ENCODE data around the gene FAM131B. TPM values are rescaled to one million over a fixed set of nuclear protein-coding genes. Genes with fewer than 3 reads are reported as not detected.

Gene FAM131B
- total and polyA plus RNA-seq, 2 of the 13 experiments (the other 11 are each of a cell fraction or from before 2014, with no cell fraction given): 0.07 TPM; not detected in 1

DNA sequence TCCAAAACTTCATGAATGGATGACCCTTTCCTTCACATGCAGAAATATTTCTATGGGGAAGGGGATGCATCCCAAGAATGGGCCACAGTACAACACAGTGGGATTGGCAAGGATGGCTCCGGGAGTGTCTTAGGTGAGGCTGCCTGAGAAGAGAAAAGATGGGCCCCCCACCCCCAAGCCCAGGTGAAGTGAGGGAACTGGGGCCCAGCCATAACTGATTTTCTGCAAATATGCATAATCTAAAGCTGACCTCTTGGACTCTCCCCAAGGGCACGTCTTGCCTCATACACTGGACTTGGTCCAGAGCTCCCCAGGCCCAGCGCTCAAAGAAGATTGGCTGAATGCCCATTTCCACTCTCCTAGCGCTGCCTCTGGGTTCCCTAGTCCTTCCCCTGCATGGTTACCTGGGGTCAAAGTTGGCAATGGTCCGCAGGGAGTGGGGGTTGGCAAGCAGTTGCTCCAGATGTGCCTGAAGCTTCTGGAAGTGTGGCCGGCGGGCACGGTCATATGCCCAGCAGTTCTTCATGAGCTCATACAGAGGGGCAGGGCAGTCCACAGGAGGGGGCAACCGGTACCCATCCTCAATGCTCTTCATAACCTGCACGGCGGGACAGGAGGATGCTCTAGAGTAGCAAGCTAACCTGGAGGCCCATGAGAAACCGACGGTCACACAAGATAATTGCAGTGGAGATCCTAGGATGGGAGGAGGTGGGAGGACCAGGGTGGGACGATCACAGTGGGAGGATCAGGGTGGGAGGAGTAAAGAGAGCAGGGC lies 30.9 kb upstream of the FAM131B start (continued):
- TF ChIP-seq CEBPG (CRISPR knock-in tag; IDR thresholded peaks at IDR 0.05): peak; percentile 91
- TF ChIP-seq DPF2 (CRISPR knock-in tag; IDR thresholded peaks at IDR 0.05; ENCODE audit: borderline replicate concordance, low read depth): peak; percentile 75
- peak; percentile 94 for TF ChIP-seq HNF4G (IDR thresholded peaks at IDR 0.05; ENCODE audit: borderline replicate concordance, low read depth, low read length)
- TF ChIP-seq HNF4G (CRISPR knock-in tag; IDR thresholded peaks at IDR 0.05; ENCODE audit: borderline replicate concordance, low read depth): peak; percentile 80; the same call in 1 of the 2 replicates
- TF ChIP-seq ZFX (CRISPR knock-in tag; IDR thresholded peaks at IDR 0.05; ENCODE audit: low read depth): peak; percentile 50; the same call in 1 of the 2 replicates
- peak; percentile 54; the same call in 1 of the 2 replicates for TF ChIP-seq ZNF614 (CRISPR knock-in tag; IDR thresholded peaks at IDR 0.05; ENCODE audit: borderline replicate concordance)
- TF ChIP-seq, protein P1, sequence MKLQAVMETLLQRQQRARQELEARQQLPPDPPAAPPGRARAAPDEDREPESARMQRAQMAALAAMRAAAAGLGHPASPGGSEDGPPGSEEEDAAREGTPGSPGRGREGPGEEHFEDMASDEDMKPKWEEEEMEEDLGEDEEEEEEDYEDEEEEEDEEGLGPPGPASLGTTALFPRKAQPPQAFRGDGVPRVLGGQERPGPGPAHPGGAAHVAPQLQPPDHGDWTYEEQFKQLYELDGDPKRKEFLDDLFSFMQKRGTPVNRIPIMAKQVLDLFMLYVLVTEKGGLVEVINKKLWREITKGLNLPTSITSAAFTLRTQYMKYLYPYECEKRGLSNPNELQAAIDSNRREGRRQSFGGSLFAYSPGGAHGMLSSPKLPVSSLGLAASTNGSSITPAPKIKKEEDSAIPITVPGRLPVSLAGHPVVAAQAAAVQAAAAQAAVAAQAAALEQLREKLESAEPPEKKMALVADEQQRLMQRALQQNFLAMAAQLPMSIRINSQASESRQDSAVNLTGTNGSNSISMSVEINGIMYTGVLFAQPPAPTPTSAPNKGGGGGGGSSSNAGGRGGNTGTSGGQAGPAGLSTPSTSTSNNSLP (IDR thresholded peaks at IDR 0.05; ENCODE audit: low read depth, low read length): peak; percentile 25; the same call in 1 of the 2 replicates
- peak; percentile 72; the same call in 1 of the 2 replicates for TF ChIP-seq ZNF501 (CRISPR knock-in tag; IDR thresholded peaks at IDR 0.05)
- TF ChIP-seq, protein P2, sequence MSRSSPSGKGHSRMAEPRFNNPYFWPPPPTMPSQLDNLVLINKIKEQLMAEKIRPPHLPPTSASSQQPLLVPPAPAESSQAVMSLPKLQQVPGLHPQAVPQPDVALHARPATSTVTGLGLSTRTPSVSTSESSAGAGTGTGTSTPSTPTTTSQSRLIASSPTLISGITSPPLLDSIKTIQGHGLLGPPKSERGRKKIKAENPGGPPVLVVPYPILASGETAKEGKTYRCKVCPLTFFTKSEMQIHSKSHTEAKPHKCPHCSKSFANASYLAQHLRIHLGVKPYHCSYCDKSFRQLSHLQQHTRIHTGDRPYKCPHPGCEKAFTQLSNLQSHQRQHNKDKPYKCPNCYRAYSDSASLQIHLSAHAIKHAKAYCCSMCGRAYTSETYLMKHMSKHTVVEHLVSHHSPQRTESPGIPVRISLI (CRISPR knock-in tag; IDR thresholded peaks at IDR 0.05; ENCODE audit: borderline replicate concordance): no peak
- TF ChIP-seq, protein P3, sequence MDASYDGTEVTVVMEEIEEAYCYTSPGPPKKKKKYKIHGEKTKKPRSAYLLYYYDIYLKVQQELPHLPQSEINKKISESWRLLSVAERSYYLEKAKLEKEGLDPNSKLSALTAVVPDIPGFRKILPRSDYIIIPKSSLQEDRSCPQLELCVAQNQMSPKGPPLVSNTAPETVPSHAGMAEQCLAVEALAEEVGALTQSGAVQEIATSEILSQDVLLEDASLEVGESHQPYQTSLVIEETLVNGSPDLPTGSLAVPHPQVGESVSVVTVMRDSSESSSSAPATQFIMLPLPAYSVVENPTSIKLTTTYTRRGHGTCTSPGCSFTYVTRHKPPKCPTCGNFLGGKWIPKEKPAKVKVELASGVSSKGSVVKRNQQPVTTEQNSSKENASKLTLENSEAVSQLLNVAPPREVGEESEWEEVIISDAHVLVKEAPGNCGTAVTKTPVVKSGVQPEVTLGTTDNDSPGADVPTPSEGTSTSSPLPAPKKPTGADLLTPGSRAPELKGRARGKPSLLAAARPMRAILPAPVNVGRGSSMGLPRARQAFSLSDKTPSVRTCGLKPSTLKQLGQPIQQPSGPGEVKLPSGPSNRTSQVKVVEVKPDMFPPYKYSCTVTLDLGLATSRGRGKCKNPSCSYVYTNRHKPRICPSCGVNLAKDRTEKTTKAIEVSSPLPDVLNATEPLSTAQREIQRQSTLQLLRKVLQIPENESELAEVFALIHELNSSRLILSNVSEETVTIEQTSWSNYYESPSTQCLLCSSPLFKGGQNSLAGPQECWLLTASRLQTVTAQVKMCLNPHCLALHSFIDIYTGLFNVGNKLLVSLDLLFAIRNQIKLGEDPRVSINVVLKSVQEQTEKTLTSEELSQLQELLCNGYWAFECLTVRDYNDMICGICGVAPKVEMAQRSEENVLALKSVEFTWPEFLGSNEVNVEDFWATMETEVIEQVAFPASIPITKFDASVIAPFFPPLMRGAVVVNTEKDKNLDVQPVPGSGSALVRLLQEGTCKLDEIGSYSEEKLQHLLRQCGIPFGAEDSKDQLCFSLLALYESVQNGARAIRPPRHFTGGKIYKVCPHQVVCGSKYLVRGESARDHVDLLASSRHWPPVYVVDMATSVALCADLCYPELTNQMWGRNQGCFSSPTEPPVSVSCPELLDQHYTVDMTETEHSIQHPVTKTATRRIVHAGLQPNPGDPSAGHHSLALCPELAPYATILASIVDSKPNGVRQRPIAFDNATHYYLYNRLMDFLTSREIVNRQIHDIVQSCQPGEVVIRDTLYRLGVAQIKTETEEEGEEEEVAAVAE (CRISPR knock-in tag; IDR thresholded peaks at IDR 0.05; ENCODE audit: borderline replicate concordance): peak; percentile 37; the same call in 1 of the 2 replicates
- peak; percentile 14; the same call in 1 of the 2 replicates for TF ChIP-seq ZNF652 (CRISPR knock-in tag; IDR thresholded peaks at IDR 0.05; ENCODE audit: borderline replicate concordance, low read depth)
- TF ChIP-seq, protein P4, sequence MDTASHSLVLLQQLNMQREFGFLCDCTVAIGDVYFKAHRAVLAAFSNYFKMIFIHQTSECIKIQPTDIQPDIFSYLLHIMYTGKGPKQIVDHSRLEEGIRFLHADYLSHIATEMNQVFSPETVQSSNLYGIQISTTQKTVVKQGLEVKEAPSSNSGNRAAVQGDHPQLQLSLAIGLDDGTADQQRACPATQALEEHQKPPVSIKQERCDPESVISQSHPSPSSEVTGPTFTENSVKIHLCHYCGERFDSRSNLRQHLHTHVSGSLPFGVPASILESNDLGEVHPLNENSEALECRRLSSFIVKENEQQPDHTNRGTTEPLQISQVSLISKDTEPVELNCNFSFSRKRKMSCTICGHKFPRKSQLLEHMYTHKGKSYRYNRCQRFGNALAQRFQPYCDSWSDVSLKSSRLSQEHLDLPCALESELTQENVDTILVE (CRISPR knock-in tag; IDR thresholded peaks at IDR 0.05): peak; percentile 75
- TF ChIP-seq, protein P5, sequence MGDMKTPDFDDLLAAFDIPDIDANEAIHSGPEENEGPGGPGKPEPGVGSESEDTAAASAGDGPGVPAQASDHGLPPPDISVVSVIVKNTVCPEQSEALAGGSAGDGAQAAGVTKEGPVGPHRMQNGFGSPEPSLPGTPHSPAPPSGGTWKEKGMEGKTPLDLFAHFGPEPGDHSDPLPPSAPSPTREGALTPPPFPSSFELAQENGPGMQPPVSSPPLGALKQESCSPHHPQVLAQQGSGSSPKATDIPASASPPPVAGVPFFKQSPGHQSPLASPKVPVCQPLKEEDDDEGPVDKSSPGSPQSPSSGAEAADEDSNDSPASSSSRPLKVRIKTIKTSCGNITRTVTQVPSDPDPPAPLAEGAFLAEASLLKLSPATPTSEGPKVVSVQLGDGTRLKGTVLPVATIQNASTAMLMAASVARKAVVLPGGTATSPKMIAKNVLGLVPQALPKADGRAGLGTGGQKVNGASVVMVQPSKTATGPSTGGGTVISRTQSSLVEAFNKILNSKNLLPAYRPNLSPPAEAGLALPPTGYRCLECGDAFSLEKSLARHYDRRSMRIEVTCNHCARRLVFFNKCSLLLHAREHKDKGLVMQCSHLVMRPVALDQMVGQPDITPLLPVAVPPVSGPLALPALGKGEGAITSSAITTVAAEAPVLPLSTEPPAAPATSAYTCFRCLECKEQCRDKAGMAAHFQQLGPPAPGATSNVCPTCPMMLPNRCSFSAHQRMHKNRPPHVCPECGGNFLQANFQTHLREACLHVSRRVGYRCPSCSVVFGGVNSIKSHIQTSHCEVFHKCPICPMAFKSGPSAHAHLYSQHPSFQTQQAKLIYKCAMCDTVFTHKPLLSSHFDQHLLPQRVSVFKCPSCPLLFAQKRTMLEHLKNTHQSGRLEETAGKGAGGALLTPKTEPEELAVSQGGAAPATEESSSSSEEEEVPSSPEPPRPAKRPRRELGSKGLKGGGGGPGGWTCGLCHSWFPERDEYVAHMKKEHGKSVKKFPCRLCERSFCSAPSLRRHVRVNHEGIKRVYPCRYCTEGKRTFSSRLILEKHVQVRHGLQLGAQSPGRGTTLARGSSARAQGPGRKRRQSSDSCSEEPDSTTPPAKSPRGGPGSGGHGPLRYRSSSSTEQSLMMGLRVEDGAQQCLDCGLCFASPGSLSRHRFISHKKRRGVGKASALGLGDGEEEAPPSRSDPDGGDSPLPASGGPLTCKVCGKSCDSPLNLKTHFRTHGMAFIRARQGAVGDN (CRISPR knock-in tag; IDR thresholded peaks at IDR 0.05): peak; percentile 84
- TF ChIP-seq NR2F1 (CRISPR knock-in tag; IDR thresholded peaks at IDR 0.05): peak; percentile 70 to 72

Data from HepG2 (cell line).